ENCODE measurements around the gene ICAM5. TPM values are rescaled to one million over a fixed set of nuclear protein-coding genes. Genes with fewer than 3 reads are reported as not detected.
A peak's percentile ranks its signal among the peaks of the same experiment; 100 is the strongest.

The ICAM5 gene
- total RNA-seq, 2 donors from 2014 or later: 7.1 TPM; not detected in 1

DNA sequence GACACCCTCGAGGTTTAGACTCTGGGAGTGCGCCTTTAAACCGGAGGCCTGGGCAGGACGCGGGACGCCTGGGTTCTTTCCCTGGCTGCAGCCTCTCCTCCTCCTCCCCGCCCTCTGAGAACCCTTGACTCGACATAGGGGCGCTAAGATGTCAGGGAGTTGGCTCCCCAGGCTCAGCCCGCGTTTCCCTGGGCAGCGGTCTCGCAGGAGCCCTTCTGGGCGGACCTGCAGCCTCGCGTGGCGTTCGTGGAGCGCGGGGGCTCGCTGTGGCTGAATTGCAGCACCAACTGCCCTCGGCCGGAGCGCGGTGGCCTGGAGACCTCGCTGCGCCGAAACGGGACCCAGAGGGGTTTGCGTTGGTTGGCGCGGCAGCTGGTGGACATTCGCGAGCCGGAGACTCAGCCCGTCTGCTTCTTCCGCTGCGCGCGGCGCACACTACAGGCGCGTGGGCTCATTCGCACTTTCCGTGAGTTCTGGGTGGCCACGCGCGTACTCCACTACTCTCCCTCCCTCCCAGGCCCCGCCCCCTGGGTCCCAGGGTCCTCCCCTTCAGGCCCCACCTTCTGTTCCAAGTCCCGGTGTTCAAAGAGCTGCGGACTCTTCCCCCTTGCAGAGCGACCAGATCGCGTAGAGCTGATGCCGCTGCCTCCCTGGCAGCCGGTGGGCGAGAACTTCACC, 1.3 kb downstream of the ICAM5 start:
- DNase-seq (ENCODE audit: low spot score): no peak
- Histone ChIP-seq H3K27ac (no peak overlapping the region), H3K9me3 (no peaks in the 10 kb centered on the region), H3K27me3 (replicated peaks; ENCODE audit: insufficient read depth) (peaks cover 61% of the 10 kb centered on the region), H3K4me1 (replicated peaks) (peaks cover 5% of the 10 kb centered on the region), H3K4me3 (peak overlapping the region; percentile 10 to 23), H3K36me3 (no peaks in the 10 kb centered on the region)
- 2% methylated on average over 30 of the region's 57 CpGs for WGBS
- intact Hi-C loops (cut with DNase I): no loop called here
- no peak for TF ChIP-seq POLR2AphosphoS5 (IDR thresholded peaks at IDR 0.05)
- TF ChIP-seq, protein P1, sequence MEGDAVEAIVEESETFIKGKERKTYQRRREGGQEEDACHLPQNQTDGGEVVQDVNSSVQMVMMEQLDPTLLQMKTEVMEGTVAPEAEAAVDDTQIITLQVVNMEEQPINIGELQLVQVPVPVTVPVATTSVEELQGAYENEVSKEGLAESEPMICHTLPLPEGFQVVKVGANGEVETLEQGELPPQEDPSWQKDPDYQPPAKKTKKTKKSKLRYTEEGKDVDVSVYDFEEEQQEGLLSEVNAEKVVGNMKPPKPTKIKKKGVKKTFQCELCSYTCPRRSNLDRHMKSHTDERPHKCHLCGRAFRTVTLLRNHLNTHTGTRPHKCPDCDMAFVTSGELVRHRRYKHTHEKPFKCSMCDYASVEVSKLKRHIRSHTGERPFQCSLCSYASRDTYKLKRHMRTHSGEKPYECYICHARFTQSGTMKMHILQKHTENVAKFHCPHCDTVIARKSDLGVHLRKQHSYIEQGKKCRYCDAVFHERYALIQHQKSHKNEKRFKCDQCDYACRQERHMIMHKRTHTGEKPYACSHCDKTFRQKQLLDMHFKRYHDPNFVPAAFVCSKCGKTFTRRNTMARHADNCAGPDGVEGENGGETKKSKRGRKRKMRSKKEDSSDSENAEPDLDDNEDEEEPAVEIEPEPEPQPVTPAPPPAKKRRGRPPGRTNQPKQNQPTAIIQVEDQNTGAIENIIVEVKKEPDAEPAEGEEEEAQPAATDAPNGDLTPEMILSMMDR (IDR thresholded peaks at IDR 0.05): no peak
- no peak for TF ChIP-seq POLR2A (IDR thresholded peaks at IDR 0.05)

DNA sequence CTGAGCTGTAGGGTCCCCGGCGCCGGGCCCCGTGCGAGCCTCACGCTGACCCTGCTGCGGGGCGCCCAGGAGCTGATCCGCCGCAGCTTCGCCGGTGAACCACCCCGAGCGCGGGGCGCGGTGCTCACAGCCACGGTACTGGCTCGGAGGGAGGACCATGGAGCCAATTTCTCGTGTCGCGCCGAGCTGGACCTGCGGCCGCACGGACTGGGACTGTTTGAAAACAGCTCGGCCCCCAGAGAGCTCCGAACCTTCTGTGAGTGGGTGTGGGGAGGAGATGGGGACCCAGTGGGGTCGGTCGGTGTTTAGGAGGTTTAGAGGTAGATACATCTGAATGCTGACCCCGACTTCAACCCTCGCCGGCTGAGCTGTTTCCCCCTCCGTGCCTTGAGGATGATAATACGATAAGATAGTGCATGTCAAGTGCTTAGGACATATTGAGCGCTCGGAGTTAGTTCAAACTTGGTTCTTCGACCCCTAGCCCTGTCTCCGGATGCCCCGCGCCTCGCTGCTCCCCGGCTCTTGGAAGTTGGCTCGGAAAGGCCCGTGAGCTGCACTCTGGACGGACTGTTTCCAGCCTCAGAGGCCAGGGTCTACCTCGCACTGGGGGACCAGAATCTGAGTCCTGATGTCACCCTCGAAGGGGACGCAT, 1.9 kb downstream of the ICAM5 start:
- peaks cover 5% of the 10 kb centered on the region for H3K4me1 ChIP-seq (replicated peaks)
- DNase-seq (ENCODE audit: low spot score): no peak
- TF ChIP-seq POLR2AphosphoS5 (IDR thresholded peaks at IDR 0.05): no peak
- TF ChIP-seq, protein P1 (IDR thresholded peaks at IDR 0.05): no peak
- no peak for TF ChIP-seq POLR2A (IDR thresholded peaks at IDR 0.05)
- no peaks in the 10 kb centered on the region for H3K36me3 ChIP-seq
- intact Hi-C loops (cut with DNase I): no loop called here
- peak overlapping the region; percentile 10 to 23 for H3K4me3 ChIP-seq
- H3K27me3 ChIP-seq (replicated peaks; ENCODE audit: insufficient read depth): peaks cover 61% of the 10 kb centered on the region
- WGBS: 3% methylated on average over 49 of the region's 49 CpGs
- no peaks in the 10 kb centered on the region for H3K9me3 ChIP-seq
- no peak overlapping the region for H3K27ac ChIP-seq

DNA sequence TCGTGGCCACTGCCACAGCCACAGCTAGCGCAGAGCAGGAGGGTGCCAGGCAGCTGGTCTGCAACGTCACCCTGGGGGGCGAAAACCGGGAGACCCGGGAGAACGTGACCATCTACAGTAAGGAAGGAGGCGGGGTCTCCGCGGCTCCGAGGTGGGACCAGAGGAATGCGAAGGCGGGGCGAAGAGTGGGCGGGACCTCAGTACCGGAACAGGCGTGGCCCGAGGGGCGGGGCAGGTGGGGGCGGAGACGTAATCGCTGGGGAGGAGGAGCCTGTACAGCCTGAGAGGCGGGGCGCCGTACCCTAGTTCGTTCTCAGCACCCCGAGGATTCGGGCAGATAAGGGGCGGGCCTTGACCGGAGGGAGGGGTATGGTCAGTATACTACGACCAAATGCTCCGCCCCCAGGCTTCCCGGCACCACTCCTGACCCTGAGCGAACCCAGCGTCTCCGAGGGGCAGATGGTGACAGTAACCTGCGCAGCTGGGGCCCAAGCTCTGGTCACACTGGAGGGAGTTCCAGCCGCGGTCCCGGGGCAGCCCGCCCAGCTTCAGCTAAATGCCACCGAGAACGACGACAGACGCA, 2.5 kb downstream of the ICAM5 start:
- no peaks in the 10 kb centered on the region for H3K36me3 ChIP-seq
- peak; percentile 58 for DNase-seq (ENCODE audit: low spot score)
- H3K4me1 ChIP-seq (replicated peaks): peaks cover 5% of the 10 kb centered on the region
- H3K4me3 ChIP-seq: peak overlapping the region; percentile 10 to 23
- peaks cover 57% of the 10 kb centered on the region for H3K27me3 ChIP-seq (replicated peaks; ENCODE audit: insufficient read depth)
- H3K9me3 ChIP-seq: no peaks in the 10 kb centered on the region
- intact Hi-C loops (cut with DNase I): no loop called here
- no peak overlapping the region for H3K27ac ChIP-seq
- WGBS: 1% methylated on average over 45 of the region's 45 CpGs
- TF ChIP-seq, protein P1 (IDR thresholded peaks at IDR 0.05): no peak
- TF ChIP-seq POLR2A (IDR thresholded peaks at IDR 0.05) (no peak), POLR2AphosphoS5 (IDR thresholded peaks at IDR 0.05) (no peak)

DNA sequence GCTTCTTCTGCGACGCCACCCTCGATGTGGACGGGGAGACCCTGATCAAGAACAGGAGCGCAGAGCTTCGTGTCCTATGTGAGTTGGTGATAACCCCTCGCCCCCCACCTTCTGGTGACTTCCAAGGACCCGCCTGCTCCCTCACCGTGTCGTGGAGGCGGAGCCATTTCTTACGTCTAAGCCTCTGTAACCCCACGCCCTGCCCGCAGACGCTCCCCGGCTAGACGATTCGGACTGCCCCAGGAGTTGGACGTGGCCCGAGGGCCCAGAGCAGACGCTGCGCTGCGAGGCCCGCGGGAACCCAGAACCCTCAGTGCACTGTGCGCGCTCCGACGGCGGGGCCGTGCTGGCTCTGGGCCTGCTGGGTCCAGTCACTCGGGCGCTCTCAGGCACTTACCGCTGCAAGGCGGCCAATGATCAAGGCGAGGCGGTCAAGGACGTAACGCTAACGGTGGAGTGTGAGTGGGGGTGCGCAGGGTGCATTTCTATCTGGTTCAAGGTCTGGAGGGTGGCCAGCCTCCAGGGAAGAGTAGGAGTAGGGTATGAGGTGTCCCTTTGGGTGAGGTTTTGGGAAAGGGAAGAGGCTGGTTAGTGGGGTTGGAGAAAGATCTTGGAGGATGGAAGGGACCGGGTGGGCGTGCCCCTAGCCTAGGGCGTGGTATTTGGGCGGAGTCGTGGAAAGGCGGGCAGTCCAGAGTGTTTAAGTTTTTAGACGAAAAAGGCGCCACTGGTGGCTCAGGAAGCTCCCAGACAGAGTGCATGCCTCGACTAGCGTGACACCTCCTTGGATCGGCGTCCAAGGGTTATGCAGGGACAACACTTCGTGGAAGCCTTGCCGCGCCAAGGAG, 3.3 kb downstream of the ICAM5 start:
- DNase-seq (ENCODE audit: low spot score): no peak
- intact Hi-C loops (cut with DNase I): no loop called here

More for the DNA sequence above, 3.3 kb downstream of the ICAM5 start:
- Histone ChIP-seq H3K4me3 (peak overlapping the region; percentile 10 to 17), H3K4me1 (replicated peaks) (peaks cover 5% of the 10 kb centered on the region), H3K9me3 (no peaks in the 10 kb centered on the region), H3K36me3 (no peaks in the 10 kb centered on the region), H3K27me3 (replicated peaks; ENCODE audit: insufficient read depth) (peaks cover 56% of the 10 kb centered on the region), H3K27ac (no peak overlapping the region)
- TF ChIP-seq POLR2A (IDR thresholded peaks at IDR 0.05): no peak
- TF ChIP-seq, protein P1 (IDR thresholded peaks at IDR 0.05): no peak
- no peak for TF ChIP-seq POLR2AphosphoS5 (IDR thresholded peaks at IDR 0.05)
- whole genome bisulfite sequencing: 9% methylated on average over 56 of the region's 56 CpGs

Measured in prostate gland (tissue), 2 donors.